HepG2 (cell line): ENCODE measurements around the gene NCBP3. TPM values are rescaled to one million over a fixed set of nuclear protein-coding genes. Genes with fewer than 3 reads are reported as not detected.

Experiments used
- ATAC-seq: fragments of 200-7000 bp; cut with Tn5 transposase; 3 replicates; pipeline ENCODE4 v1.9.1; 2020; ENCODE audit warnings: mild to moderate bottlenecking, moderate library complexity
- BruUV-seq: library from RNA; stranded (reverse); fragments of 400-500 nt; replicated peaks from 2 replicates; lab custom pipeline; 2021; lab: Mats Ljungman, UMichigan
- CTCF ChIA-PET: fragments of 300-600 bp; formaldehyde crosslinking; extraction: SDS; loops from one replicate; lab custom pipeline; 2021; ENCODE audit warnings: low total read pairs, inconsistent platforms, low intra/inter-chr PET ratio; lab: Yijun Ruan, JAX
- POLR2A ChIA-PET: fragments of 350-600 bp; sonication (Branson Sonifier 250); formaldehyde crosslinking; loops from one replicate; lab custom pipeline; 2020; ENCODE audit warnings: antibody characterized with exemption, inconsistent platforms; lab: Yijun Ruan, JAX
- DNase-seq: peaks from one replicate; pipeline ENCODE4 v3.0.0-alpha.2; 2015; ENCODE audit warnings: low spot score
- FAIRE-seq: peaks from 3 replicates; lab custom pipeline; 2011; peaks lifted over from hg19 to GRCh38; lab: Jason Lieb, UNC
- H2AFZ ChIP-seq: one replicate; pipeline ENCODE4 v1.6.1; 2011; ENCODE audit warnings: low read length, inconsistent platforms
- H3K27ac ChIP-seq: fragments of 300-600 bp; 3 replicates; pipeline ENCODE4 v1.8.0; 2011; ENCODE audit warnings: mixed run types, mild to moderate bottlenecking, mixed read lengths, low read length, inconsistent platforms; ENCODE audit not compliant: insufficient read depth; ENCODE audit errors: extremely low read length
- H3K27me3 ChIP-seq, 2 experiments: fragments of 200-600 bp in 1 of 2; 2 replicates in 1 of 2; 3 replicates in 1 of 2; pipeline versions ENCODE4 v1.6.0 to v1.8.0; 2011; ENCODE audit warnings: low read length in 2 of 2, mild to moderate bottlenecking in 2 of 2, moderate library complexity in 2 of 2, inconsistent platforms in 1 of 2; ENCODE audit not compliant: insufficient read depth in 2 of 2, control insufficient read depth in 1 of 2
- H3K36me3 ChIP-seq, 2 experiments: fragments of 200-600 bp in 1 of 2; replicated peaks in 1 of 2; 2 replicates in 1 of 2; 3 replicates in 1 of 2; pipeline versions ENCODE4 v1.5.1 to v1.8.0; 2011; ENCODE audit warnings: low read length in 2 of 2, inconsistent platforms in 1 of 2; ENCODE audit not compliant: insufficient read depth in 2 of 2, control insufficient read depth in 1 of 2
- H3K4me1 ChIP-seq: 2 replicates; pipeline ENCODE4 v1.5.1; 2012; ENCODE audit warnings: low read length, inconsistent platforms; ENCODE audit not compliant: insufficient read depth
- H3K4me2 ChIP-seq: 2 replicates; pipeline ENCODE4 v1.6.0; 2011; ENCODE audit warnings: low read depth, low read length, inconsistent platforms
- H3K4me3 ChIP-seq, 3 experiments: fragments of 200-600 bp in 1 of 3; sonication (generic), shearing (Covaris generic) in 1 of 3; replicated peaks in 1 of 3; 2 replicates each; pipeline ENCODE4 v1.5.1; 2011 to 2016; ENCODE audit warnings: low read length in 3 of 3, inconsistent platforms in 2 of 3, low read depth in 2 of 3, mild to moderate bottlenecking in 2 of 3, control low read depth in 1 of 3, mixed read lengths in 1 of 3; ENCODE audit not compliant: insufficient read depth in 1 of 3
- H3K79me2 ChIP-seq: one replicate; pipeline ENCODE4 v1.6.1; 2011; ENCODE audit warnings: low read length, inconsistent platforms; ENCODE audit not compliant: insufficient read depth
- H3K9ac ChIP-seq: 2 replicates; pipeline ENCODE4 v1.6.0; 2011; ENCODE audit warnings: mild to moderate bottlenecking, low read depth, low read length, inconsistent platforms; ENCODE audit not compliant: insufficient read depth
- H3K9me3 ChIP-seq: 2 replicates; pipeline ENCODE4 v1.5.1; 2012; ENCODE audit warnings: mild to moderate bottlenecking, low read length
- H4K20me1 ChIP-seq: 2 replicates; pipeline ENCODE4 v1.6.0; 2011; ENCODE audit warnings: inconsistent platforms, mild to moderate bottlenecking, low read length, moderate library complexity; ENCODE audit not compliant: insufficient read depth
- IKZF1 ChIP-seq: fragments of 450-650 bp; IDR thresholded peaks from 2 replicates; pipeline ENCODE4 v1.7.1; 2016
- JUN ChIP-seq: sonication (generic); formaldehyde crosslinking; IDR thresholded peaks from 2 replicates; pipeline ENCODE4 v1.4.0; 2020; ENCODE audit warnings: mild to moderate bottlenecking, missing genetic modification reagents
- LCORL ChIP-seq, 2 experiments: fragments of 450-650 bp in 1 of 2; sonication (generic) in 1 of 2; formaldehyde crosslinking in 1 of 2; IDR thresholded peaks; 2 replicates each; pipeline versions ENCODE4 v1.5.0 to v1.6.1; 2017 to 2020; ENCODE audit warnings: antibody characterized with exemption in 1 of 2, missing genetic modification reagents in 1 of 2
- NBN ChIP-seq: fragments of 450-650 bp; conservative IDR thresholded peaks from 2 replicates; pipeline ENCODE4 v1.6.1; 2017
- YEATS4 ChIP-seq: sonication (generic); formaldehyde crosslinking; IDR thresholded peaks from 2 replicates; pipeline ENCODE4 v1.4.0; 2020; ENCODE audit warnings: missing genetic modification reagents, borderline replicate concordance
- ZNF24 ChIP-seq: fragments of 450-650 bp; IDR thresholded peaks from 2 replicates; pipeline ENCODE4 v1.6.1; 2017; ENCODE audit warnings: antibody characterized with exemption, mild to moderate bottlenecking
- ZNF383 ChIP-seq: sonication (generic); formaldehyde crosslinking; IDR thresholded peaks from 2 replicates; pipeline ENCODE4 v1.4.0; 2020; ENCODE audit warnings: missing genetic modification reagents, mild to moderate bottlenecking, borderline replicate concordance
- ZNF549 ChIP-seq: sonication (generic); formaldehyde crosslinking; IDR thresholded peaks from 2 replicates; pipeline ENCODE4 v1.5.0; 2020; ENCODE audit warnings: missing genetic modification reagents
- ZNF605 ChIP-seq: sonication (generic); formaldehyde crosslinking; IDR thresholded peaks from 2 replicates; pipeline ENCODE4 v1.8.0; 2022; ENCODE audit warnings: mild to moderate bottlenecking, missing genetic modification reagents
- ZNF615 ChIP-seq: sonication (generic); formaldehyde crosslinking; IDR thresholded peaks from 2 replicates; pipeline ENCODE4 v1.5.0; 2020; ENCODE audit warnings: mild to moderate bottlenecking, missing genetic modification reagents, borderline replicate concordance
- ZNF687 ChIP-seq: sonication (generic); formaldehyde crosslinking; IDR thresholded peaks from 2 replicates; pipeline ENCODE4 v1.5.1; 2020; ENCODE audit warnings: mild to moderate bottlenecking, missing genetic modification reagents, moderate library complexity
- ZNF746 ChIP-seq: sonication (generic); formaldehyde crosslinking; IDR thresholded peaks from 2 replicates; pipeline ENCODE4 v1.8.0; 2022; ENCODE audit warnings: mild to moderate bottlenecking, missing genetic modification reagents
- WGBS: methylation state at CpG from one replicate; pipeline ENCODE4 v1.1.6; 2017; ENCODE audit warnings: low lambda C conversion rate; 5-methylcytosine and 5-hydroxymethylcytosine counted together
- in situ Hi-C: cut with HindIII; loops from 2 replicates; pipeline ENCODE4 v1.10.0; 2017; ENCODE audit warnings: low pct_unique_long_range_greater_than_20kb; ENCODE audit not compliant: extremely low pct_ligation_motif_present
- intact Hi-C: fragments of 100-400 bp; cut with micrococcal nuclease; formaldehyde crosslinking; loops from one replicate; pipeline ENCODE4 v1.10.0; 2022; ENCODE audit not compliant: unreplicated experiment
- polyA plus RNA-seq, 8 experiments: library from polyadenylated mRNA; depleted of rRNA in 3 of 8; stranded (reverse) in 7 of 8; unstranded in 1 of 8; fragments of >200 nt; fragmentation: Illumina TruSeq in 4 of 8; extraction: Trizol in 4 of 8; gene quantifications; 2 replicates each; pipeline versions ENCODE4 v1.2.1 to v1.2.3, GENCODE V29; 2011 to 2016; ENCODE audit warnings: low read depth in 4 of 8, missing spikeins in 1 of 8, mixed read lengths in 1 of 8; ENCODE audit not compliant: insufficient read depth in 1 of 8
- total RNA-seq, 5 experiments: library from RNA; depleted of rRNA; stranded (reverse); fragments of >200 nt; fragmentation: Illumina TruSeq; extraction: Trizol; gene quantifications; 2 replicates each; pipeline ENCODE4 v1.2.3, GENCODE V29; 2016; ENCODE audit warnings: low read depth in 1 of 5

NCBP3 gene
- total and polyA plus RNA-seq, 2 of the 13 experiments (the other 11 are each of a cell fraction or from before 2014, with no cell fraction given): 19.5 to 24.8 TPM

- TF ChIP-seq ZNF687 (CRISPR knock-in tag): peak; percentile 52; the same call in 1 of the 2 replicates
- TF ChIP-seq ZNF615 (CRISPR knock-in tag): no peak
- TF ChIP-seq JUN (CRISPR knock-in tag): no peak
- TF ChIP-seq YEATS4 (CRISPR knock-in tag): no peak
Measured at GRCh38 chr17:3798273-3799180, 47.5 kb downstream of the NCBP3 start (continued).

- in situ Hi-C loops: no loop called here
- Histone ChIP-seq H3K4me1 (peaks cover 77% of the 10 kb centered on the region), H3K36me3 (no peaks in the 10 kb centered on the region), H3K4me3 (no peak overlapping the region), H3K79me2 (no peaks in the 10 kb centered on the region), H4K20me1 (no peaks in the 10 kb centered on the region), H3K9me3 (no peaks in the 10 kb centered on the region), H2AFZ (no peak overlapping the region), H3K27me3 (no peaks in the 10 kb centered on the region), H3K27ac (peak overlapping the region; percentile 92), H3K9ac (no peak overlapping the region), H3K4me2 (no peak overlapping the region)
- intact Hi-C loops: no loop called here
- ATAC-seq (no peak), FAIRE-seq (no peak), DNase-seq (no peak)
- ChIA-PET CTCF (no interaction called here), POLR2A (no interaction called here)
- 96% methylated on average over 9 of the region's 9 CpGs for WGBS
- TF ChIP-seq NBN: no peak
- no peak for TF ChIP-seq ZNF383 (CRISPR knock-in tag)
- no peak for TF ChIP-seq IKZF1
- TF ChIP-seq LCORL (IDR thresholded peaks at IDR 0.05): no peak
- TF ChIP-seq LCORL (CRISPR knock-in tag; IDR thresholded peaks at IDR 0.05): no peak
- no peak for TF ChIP-seq ZNF605 (CRISPR knock-in tag)
- TF ChIP-seq ZNF24: no peak
- no peak for TF ChIP-seq ZNF746 (CRISPR knock-in tag)
- TF ChIP-seq ZNF549: no peak
- no TSS peak for BruUV-seq
Measured at GRCh38 chr17:3796822-3797170, 49.2 kb downstream of the NCBP3 start.
